A549 treated with AZD2906 at 1 μM for 4 hours (cell line): ENCODE results near the gene KLHL29. TPM values are rescaled to one million over a fixed set of nuclear protein-coding genes. Genes with fewer than 3 reads are reported as not detected.

Experiments used
- total RNA-seq: library from RNA; stranded (reverse); fragments of 200-300 nt; extraction: Qiagen RNA extraction; gene quantifications from 5 replicates; pipeline ENCODE4 v1.2.3, GENCODE V29; 2022

Gene KLHL29
- total RNA-seq, result 4.9 to 6.8 TPM (median 5.7 TPM) in 5 replicates

GRCh38 chr2:23384551-23385343 is at the start of gene KLHL29:
Gene KLHL29, plus strand, starts transcription at chr2:23385179. Its CDS starts 177,018 bp downstream, at chr2:23562197.

